NCI-H2171 treated with DMSO at 0.1 percent for 48 hours (cell line): ENCODE measurements around the gene SLC4A4.

Source experiments
- DNase-seq: peaks from one replicate; lab custom pipeline; 2025; lab: John Stamatoyannopoulos, UW

SLC4A4 gene

GRCh38 chr4:71356924-71357663 is 18.3 kb downstream of the SLC4A4 start:
- DNase-seq, result no peak

- no peak for DNase-seq
These were observed 22.0 kb downstream of the SLC4A4 start for GRCh38 chr4:71360844-71361243.

GRCh38 chr4:71361476-71361875 is 22.7 kb downstream of the SLC4A4 start:
- no peak for DNase-seq

- peak; percentile 93 for DNase-seq
These were observed 27.9 kb downstream of the SLC4A4 start for GRCh38 chr4:71366766-71367165.

- peak; percentile 57 for DNase-seq
These were observed 28.7 kb downstream of the SLC4A4 start for GRCh38 chr4:71367546-71367945.

- no peak for DNase-seq
These were observed 30.1 kb downstream of the SLC4A4 start for GRCh38 chr4:71368906-71369305.

GRCh38 chr4:71369536-71369935 is 30.7 kb downstream of the SLC4A4 start:
- DNase-seq, result no peak

GRCh38 chr4:71375494-71375893 is 36.7 kb downstream of the SLC4A4 start:
- DNase-seq, result no peak

GRCh38 chr4:71377561-71377960 is 38.7 kb downstream of the SLC4A4 start:
- DNase-seq, result no peak

- no peak for DNase-seq
These were observed 40.3 kb downstream of the SLC4A4 start for GRCh38 chr4:71379126-71379525.

- DNase-seq, result peak; percentile 67
These were observed 42.0 kb downstream of the SLC4A4 start for GRCh38 chr4:71380788-71381187.

- DNase-seq, result no peak
These were observed 43.5 kb downstream of the SLC4A4 start for GRCh38 chr4:71382125-71382899.

- no peak for DNase-seq
These were observed 44.2 kb downstream of the SLC4A4 start for GRCh38 chr4:71382900-71383560.

- no peak for DNase-seq
These were observed 45.2 kb downstream of the SLC4A4 start for GRCh38 chr4:71383984-71384383.

GRCh38 chr4:71389149-71389827 is 50.5 kb downstream of the SLC4A4 start:
- no peak for DNase-seq

- no peak for DNase-seq
These were observed 53.3 kb downstream of the SLC4A4 start for GRCh38 chr4:71392109-71392508.

GRCh38 chr4:71396382-71396781 is 57.6 kb downstream of the SLC4A4 start:
- no peak for DNase-seq

GRCh38 chr4:71400810-71401209 is 62.0 kb downstream of the SLC4A4 start:
- DNase-seq, result no peak

- peak; percentile 66 for DNase-seq
These were observed 63.8 kb downstream of the SLC4A4 start for GRCh38 chr4:71402616-71403015.

GRCh38 chr4:71404049-71404448 is 65.2 kb downstream of the SLC4A4 start:
- peak; percentile 62 for DNase-seq

- DNase-seq, result no peak
These were observed 67.0 kb downstream of the SLC4A4 start for GRCh38 chr4:71405791-71406190.

- no peak for DNase-seq
These were observed 67.7 kb downstream of the SLC4A4 start for GRCh38 chr4:71406459-71406963.
